Ascending aorta (tissue), 2 donors: ENCODE data around the gene MAN2C1. TPM values are rescaled to one million over a fixed set of nuclear protein-coding genes. Genes with fewer than 3 reads are reported as not detected.

ENCODE experiments used
- DNase-seq, 2 donors: peaks; one replicate each; pipeline ENCODE4 v3.0.0-alpha.2; 2019; ENCODE audit warnings: low spot score in 2 of 2
- H3K27ac ChIP-seq, 2 donors: fragments of 200-600 bp; sonication (generic); one replicate each; pipeline ENCODE4 v1.5.1; 2016 to 2017; ENCODE audit warnings: mild to moderate bottlenecking in 1 of 2
- H3K27me3 ChIP-seq: fragments of 200-600 bp; sonication (generic); one replicate; pipeline ENCODE4 v1.5.1; 2017
- H3K36me3 ChIP-seq, 2 donors: fragments of 200-600 bp; sonication (generic); one replicate each; pipeline ENCODE4 v1.5.1; 2016
- H3K4me1 ChIP-seq, 2 donors: fragments of 200-600 bp; sonication (generic); one replicate each; pipeline ENCODE4 v1.5.1; 2016 to 2017; ENCODE audit warnings: mild to moderate bottlenecking in 1 of 2
- H3K4me3 ChIP-seq, 2 donors: fragments of 200-600 bp; sonication (generic); one replicate each; pipeline ENCODE4 v1.5.1; 2016 to 2017; ENCODE audit warnings: mild to moderate bottlenecking in 1 of 2
- H3K9me3 ChIP-seq, 2 donors: fragments of 200-600 bp; sonication (generic); one replicate each; pipeline ENCODE4 v1.5.1; 2016
- intact Hi-C: fragments of 100-400 bp; cut with DNase I; formaldehyde crosslinking; loops from one replicate; pipeline ENCODE4 v1.15.1; 2023
- total RNA-seq: library from RNA; depleted of rRNA; stranded (reverse); fragments of >200 nt; gene quantifications from one replicate; pipeline ENCODE4 v1.1.0, GENCODE V29; 2016
- TF ChIP-seq, protein P1 (sequence below), 3 experiments: fragments of 200-600 bp in 2 of 3; fragments of 450-650 bp in 1 of 3; sonication (generic) in 2 of 3; IDR thresholded peaks; one replicate each; pipeline ENCODE4 v1.5.1; 2016 to 2019; ENCODE audit warnings: antibody characterized with exemption in 3 of 3, mild to moderate bottlenecking in 1 of 3, moderate library complexity in 1 of 3

MAN2C1 gene
- total RNA-seq, 1 donor from 2014 or later = 447 TPM

- Histone ChIP-seq H3K27me3 (no peaks in the 10 kb centered on the region), H3K4me3 (no peak overlapping the region), H3K36me3 (peaks cover 47 to 68% of the 10 kb centered on the region in 2 donors), H3K27ac (no peak overlapping the region), H3K4me1 (peaks cover 5 to 8% of the 10 kb centered on the region in 2 donors), H3K9me3 (no peaks in the 10 kb centered on the region)
- no peak for DNase-seq
- intact Hi-C loops = loop anchor here (5.0 to 10.0 kb wide), 3 partner anchors 262 to 437 kb away; partner anchors contain the start of genes PPCDC and SNUPN
- TF ChIP-seq, protein P1, sequence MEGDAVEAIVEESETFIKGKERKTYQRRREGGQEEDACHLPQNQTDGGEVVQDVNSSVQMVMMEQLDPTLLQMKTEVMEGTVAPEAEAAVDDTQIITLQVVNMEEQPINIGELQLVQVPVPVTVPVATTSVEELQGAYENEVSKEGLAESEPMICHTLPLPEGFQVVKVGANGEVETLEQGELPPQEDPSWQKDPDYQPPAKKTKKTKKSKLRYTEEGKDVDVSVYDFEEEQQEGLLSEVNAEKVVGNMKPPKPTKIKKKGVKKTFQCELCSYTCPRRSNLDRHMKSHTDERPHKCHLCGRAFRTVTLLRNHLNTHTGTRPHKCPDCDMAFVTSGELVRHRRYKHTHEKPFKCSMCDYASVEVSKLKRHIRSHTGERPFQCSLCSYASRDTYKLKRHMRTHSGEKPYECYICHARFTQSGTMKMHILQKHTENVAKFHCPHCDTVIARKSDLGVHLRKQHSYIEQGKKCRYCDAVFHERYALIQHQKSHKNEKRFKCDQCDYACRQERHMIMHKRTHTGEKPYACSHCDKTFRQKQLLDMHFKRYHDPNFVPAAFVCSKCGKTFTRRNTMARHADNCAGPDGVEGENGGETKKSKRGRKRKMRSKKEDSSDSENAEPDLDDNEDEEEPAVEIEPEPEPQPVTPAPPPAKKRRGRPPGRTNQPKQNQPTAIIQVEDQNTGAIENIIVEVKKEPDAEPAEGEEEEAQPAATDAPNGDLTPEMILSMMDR (IDR thresholded peaks at IDR 0.05) = no peak
These were observed 3.5 kb downstream of the MAN2C1 start for GRCh38 chr15:75364881-75365280.

GRCh38 chr15:75363786-75364185 is 4.6 kb downstream of the MAN2C1 start:
- Histone ChIP-seq H3K27ac (no peak overlapping the region), H3K36me3 (peaks cover 56 to 79% of the 10 kb centered on the region in 2 donors), H3K27me3 (no peaks in the 10 kb centered on the region), H3K4me3 (no peak overlapping the region), H3K9me3 (no peaks in the 10 kb centered on the region), H3K4me1 (peaks cover 3 to 5% of the 10 kb centered on the region in 2 donors)
- DNase-seq = no peak
- intact Hi-C loops = loop anchor here (10.0 kb wide), 1 partner anchor 339 kb away; the partner anchor contains the start of gene PPCDC
- TF ChIP-seq, protein P1 (IDR thresholded peaks at IDR 0.05) = no peak

DNA sequence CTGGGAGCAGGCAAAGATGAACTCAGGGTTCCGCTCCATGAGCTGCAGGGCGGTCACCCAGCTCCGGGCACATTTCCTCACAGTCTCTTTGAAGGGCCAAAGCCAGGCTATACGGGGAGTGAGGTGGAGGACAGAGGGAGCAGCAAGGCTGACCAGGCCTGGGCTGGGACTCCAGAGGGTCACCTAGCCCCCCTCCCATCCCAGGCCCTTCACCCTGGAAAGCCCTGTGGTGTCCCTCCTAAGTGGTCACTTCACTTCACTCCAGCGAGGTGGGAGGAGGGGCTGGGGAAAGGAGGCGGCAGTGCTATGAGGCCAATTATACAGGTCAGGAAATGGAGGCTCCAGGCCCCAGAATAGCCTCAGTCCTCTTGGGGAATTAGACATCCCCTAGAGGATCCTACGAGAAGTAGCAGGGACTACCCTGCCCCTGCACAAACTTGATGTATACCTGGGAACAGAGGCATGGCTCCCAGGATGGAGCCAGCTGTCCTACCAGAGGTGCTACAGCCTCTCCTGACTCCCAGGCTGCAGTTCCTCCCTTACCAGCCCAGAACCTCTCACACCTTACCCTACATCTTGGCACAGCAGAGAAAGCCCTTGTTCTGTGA is 5.7 kb downstream of the MAN2C1 start:
- no peaks in the 10 kb centered on the region for H3K27me3 ChIP-seq
- no peak for DNase-seq
- peaks cover 3 to 5% of the 10 kb centered on the region in 2 donors for H3K4me1 ChIP-seq
- peaks cover 66 to 89% of the 10 kb centered on the region in 2 donors for H3K36me3 ChIP-seq
- intact Hi-C loops = loop anchor here (10.0 kb wide), 1 partner anchor 338 kb away; the partner anchor contains the start of gene PPCDC
- no peaks in the 10 kb centered on the region for H3K9me3 ChIP-seq
- H3K27ac ChIP-seq = no peak overlapping the region
- H3K4me3 ChIP-seq = no peak overlapping the region
- TF ChIP-seq, protein P1 (IDR thresholded peaks at IDR 0.05) = no peak

GRCh38 chr15:75361989-75362641 is 6.3 kb downstream of the MAN2C1 start:
- no peak for DNase-seq
- H3K4me3 ChIP-seq = no peak overlapping the region
- H3K9me3 ChIP-seq = no peaks in the 10 kb centered on the region
- H3K4me1 ChIP-seq = peaks cover 0 to under 1% of the 10 kb centered on the region in 2 donors
- intact Hi-C loops = loop anchor here (10.0 kb wide), 1 partner anchor 337 kb away; the partner anchor contains the start of gene PPCDC
- peaks cover 67 to 96% of the 10 kb centered on the region in 2 donors for H3K36me3 ChIP-seq
- TF ChIP-seq, protein P1 (IDR thresholded peaks at IDR 0.05) = no peak
- no peak overlapping the region for H3K27ac ChIP-seq
- no peaks in the 10 kb centered on the region for H3K27me3 ChIP-seq

DNA sequence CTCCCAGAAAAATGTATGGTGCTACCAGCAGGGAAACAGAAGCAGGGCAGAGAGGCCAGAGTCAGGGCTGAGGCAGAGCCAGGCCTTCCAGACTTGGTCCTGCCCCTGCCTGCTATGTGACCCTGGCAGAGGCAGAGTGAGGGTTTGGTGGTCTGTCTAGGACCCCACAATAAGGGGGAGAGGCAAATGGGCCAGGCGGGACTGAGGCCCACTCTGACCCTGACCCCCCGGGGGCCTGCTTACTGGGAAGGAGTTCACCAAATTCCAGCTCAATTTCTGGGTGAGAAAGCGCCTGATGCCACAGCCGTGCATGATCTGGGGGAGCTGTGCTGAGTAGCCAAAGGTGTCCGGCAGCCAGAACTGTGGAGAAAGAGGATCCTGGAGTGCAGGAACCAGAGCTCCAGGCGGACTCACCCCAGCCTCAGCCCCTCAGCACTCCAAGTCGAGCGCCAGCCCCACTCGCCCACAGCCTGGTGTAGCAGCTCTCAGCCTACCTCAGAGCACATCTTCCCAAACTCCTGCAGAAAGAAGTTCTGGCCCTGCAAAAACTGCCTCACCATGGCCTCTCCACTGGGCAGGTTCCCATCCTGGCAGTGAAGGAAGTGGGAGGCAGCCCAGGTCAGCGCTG is 6.9 kb downstream of the MAN2C1 start:
- Histone ChIP-seq H3K36me3 (peaks cover 70 to 97% of the 10 kb centered on the region in 2 donors), H3K27me3 (no peaks in the 10 kb centered on the region), H3K4me1 (no peaks in the 10 kb centered on the region), H3K27ac (no peak overlapping the region), H3K4me3 (no peak overlapping the region), H3K9me3 (no peaks in the 10 kb centered on the region)
- DNase-seq = no peak
- TF ChIP-seq, protein P1 (IDR thresholded peaks at IDR 0.05) = no peak
- intact Hi-C loops = loop anchor here (10.0 kb wide), 1 partner anchor 337 kb away; the partner anchor contains the start of gene PPCDC
